Fibroblast of skin of left quadriceps (primary cell): ENCODE measurements around the gene STAT3.
"Not testable (repeated sequence)": the region's sequence is repeated elsewhere in the genome, so short reads cannot be mapped to it uniquely, and the experiment has no call there.

ENCODE experiments used
- DNase-seq, 2 experiments: peaks; one replicate each; pipeline ENCODE4 v3.0.0-alpha.2; 2013; ENCODE audit warnings: low read depth in 2 of 2

The STAT3 gene

GRCh38 chr17:42315402-42316156 lies 72.7 kb downstream of the STAT3 start:
- no peak for DNase-seq

DNA sequence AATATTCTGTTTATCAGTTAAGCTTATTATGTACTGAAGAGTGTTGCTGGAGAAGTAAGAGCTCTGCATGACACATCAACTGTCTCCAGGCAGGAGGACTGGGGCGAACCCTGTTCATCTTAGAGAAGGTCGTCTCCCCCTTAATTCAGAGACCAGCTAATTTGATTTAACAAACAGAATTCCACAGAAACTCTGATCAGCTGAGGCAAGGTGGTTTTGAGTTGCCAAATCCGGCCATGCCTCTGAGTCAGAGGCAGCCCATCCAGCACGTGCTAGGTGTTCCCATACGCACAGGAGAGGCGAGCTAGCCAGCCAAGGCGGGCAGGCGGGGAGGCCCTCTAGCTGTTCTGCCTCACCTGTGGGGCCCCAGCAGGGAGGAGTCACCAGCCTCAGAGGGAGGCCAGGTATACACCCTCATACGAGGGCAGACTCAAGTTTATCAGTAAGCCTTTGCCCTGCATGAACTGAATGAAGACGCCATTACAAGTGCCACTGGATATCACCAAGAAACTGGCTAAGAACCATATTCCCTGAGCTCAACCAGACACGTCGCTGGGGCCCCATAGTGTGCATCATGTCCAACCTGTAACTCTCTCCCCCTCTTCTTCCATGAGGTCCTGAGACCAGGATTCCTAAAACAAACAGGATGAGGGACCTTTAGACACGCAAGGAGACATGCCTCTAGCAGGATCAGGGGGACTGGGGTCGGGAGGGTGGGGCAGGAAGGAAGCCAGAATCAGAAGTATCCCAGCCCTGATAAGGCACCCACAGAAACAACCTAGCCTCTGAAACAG lies 74.3 kb downstream of the STAT3 start:
- no peak for DNase-seq

- DNase-seq = no peak
Observed at GRCh38 chr17:42313389-42313772, 74.9 kb downstream of the STAT3 start.

- no peak for DNase-seq
Observed at GRCh38 chr17:42312285-42313130, 75.7 kb downstream of the STAT3 start.

DNA sequence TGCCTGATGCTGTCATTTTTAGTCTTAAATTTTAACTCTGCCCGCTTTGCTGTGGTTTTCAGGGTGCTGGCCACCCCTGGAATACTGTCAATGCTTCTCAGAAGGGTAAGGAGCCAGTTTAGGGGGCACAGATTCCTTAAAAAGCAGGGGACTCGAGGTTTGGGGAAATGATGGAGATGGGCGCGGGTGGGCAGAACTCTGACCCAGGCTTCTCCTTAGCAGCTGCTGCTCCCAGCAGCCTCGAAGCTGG lies 76.3 kb downstream of the STAT3 start:
- no peak for DNase-seq

- DNase-seq = peak; percentile 74 to 76
Observed at GRCh38 chr17:42311240-42312034, 76.8 kb downstream of the STAT3 start.

DNA sequence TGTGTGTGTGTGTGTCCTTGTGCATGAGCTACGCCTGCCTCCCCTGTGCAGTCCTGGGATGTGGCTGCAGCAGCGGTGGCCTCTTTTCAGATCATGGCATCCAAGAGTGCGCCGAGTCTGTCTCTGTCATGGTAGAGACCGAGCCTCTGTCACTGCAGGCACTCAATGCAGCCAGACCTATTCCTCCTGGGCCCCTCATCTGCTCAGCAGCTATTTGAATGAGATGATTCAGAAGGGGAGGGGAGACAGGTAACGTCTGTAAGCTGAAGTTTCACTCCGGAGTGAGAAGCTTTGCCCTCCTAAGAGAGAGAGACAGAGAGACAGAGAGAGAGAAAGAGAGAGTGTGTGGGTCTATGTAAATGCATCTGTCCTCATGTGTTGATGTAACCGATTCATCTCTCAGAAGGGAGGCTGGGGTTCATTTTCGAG lies 77.4 kb downstream of the STAT3 start:
- no peak for DNase-seq

- DNase-seq = no peak
Observed at GRCh38 chr17:42309986-42310786, 78.1 kb downstream of the STAT3 start.

- DNase-seq = no peak
Observed at GRCh38 chr17:42309142-42309541, 79.1 kb downstream of the STAT3 start.

DNA sequence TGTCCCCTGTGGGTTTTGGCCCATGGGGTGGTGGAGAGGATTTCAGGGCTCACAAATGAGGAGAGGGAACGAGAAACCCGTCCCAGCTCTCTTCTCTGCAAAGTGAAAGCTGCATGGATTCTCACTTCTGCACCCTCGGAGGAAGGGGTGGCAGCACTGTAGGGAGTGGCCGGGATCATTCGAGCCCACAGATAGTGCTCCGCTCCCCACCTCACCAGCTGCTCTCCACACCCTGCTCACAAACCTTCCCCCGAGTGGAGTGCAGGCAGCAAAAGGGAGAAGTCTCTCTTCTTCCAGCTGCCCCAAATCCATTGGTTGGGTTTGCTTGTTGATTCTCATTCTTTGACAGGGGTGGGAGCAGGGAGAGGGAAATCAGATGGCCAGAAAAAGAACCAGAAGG lies 79.8 kb downstream of the STAT3 start:
- DNase-seq = no peak

GRCh38 chr17:42307362-42307927 lies 80.8 kb downstream of the STAT3 start:
- no peak for DNase-seq

DNA sequence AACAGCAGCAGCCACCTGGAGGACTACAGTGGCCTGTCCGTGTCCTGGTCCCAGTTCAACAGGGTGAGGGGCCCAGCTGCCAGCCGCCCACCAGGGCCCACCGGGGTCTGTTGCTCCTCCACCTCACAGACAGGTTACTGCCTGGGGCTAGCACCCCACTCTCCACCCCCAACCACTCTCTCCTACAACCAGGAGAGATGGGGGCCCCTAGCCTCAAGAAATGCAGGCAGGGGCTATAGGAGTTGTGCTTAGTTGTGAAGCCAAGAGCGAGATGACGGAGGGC lies 81.9 kb downstream of the STAT3 start:
- no peak for DNase-seq

DNA sequence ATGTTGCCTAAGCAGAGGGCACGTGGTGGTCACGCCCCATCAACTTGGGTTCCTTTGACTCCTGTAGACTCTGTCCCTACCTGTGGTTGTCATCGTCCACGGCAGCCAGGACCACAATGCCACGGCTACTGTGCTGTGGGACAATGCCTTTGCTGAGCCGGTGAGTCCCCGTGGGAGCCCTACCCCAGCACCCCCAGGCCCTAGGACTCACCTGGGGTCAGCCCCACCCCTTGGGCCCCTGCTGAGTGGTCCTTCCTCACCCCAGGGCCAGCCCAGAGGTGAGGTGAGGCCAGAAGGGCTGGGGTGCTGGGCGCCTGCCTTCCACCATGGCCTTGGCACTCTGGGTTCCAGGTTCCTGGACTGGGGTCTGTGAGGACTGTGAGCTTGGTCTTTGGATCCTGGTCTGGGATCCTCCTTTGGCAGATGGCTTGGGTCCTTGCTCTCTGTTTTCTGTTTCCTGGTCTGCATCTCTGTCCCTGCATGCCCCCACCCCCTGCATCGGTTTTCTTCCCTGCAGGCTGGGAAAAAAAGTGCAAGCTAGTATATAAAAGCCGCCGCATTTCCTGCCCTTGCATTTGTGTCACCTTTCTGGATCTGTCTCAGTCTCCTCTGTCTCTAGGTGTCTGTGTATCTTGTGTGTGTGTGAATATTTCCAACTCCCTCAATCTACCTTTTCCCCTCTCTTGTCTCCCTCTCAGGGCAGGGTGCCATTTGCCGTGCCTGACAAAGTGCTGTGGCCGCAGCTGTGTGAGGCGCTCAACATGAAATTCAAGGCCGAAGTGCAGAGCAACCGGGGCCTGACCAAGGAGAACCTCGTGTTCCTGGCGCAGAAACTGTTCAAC lies 82.5 kb downstream of the STAT3 start:
- DNase-seq = no peak

GRCh38 chr17:42305031-42305330 lies 83.3 kb downstream of the STAT3 start:
- not testable (repeated sequence) for DNase-seq

GRCh38 chr17:42304187-42305030 lies 83.8 kb downstream of the STAT3 start:
- DNase-seq = no peak

DNA sequence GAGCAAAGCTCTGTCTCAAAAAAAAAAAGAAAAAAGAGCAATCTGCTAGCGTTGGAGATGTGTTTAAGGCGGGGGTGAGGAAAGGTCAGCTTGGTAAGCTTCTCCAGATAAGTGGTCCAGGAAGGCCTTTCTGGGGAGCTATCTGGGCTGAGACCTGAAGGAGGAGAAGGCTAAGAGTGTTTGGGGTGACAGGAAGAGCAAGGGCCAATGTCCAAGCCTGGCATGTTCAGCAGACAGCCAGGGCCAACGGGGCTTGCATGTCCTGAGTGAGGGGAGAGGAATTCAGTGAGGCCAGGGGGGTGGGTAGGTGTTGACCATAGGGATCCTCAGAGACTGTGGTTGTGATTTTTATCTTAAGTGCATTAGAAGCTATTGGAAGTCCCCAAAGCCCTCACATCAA lies 84.5 kb downstream of the STAT3 start:
- DNase-seq = no peak

DNA sequence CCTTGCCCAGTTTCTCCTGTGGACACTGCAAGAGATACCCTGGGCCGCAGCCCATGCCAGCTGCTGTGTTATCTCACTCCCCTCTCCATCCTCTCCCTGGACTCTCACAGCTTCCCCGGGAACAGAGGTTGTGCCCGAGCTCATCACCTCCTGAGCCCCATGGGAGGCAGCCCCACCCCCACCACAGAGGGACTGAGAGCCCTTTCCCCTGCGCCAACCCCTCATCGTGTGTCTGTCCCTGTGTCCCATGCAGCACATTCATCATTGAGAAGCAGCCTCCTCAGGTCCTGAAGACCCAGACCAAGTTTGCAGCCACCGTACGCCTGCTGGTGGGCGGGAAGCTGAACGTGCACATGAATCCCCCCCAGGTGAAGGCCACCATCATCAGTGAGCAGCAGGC lies 87.2 kb downstream of the STAT3 start:
- DNase-seq = no peak

DNA sequence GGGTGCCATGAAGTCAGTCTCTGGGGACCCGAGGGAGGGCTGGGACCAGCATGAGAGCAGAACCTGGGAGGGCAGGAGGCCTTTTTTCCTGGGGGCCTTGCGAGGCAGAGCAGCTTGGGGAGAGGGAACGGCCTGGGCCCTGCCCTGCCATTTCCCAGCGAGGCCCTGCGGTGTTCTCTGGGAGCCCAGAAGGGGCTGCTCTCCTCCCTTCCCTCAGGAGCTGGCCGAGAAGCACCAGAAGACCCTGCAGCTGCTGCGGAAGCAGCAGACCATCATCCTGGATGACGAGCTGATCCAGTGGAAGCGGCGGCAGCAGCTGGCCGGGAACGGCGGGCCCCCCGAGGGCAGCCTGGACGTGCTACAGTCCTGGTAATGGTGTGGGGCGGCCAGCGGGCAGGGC lies 88.3 kb downstream of the STAT3 start:
- DNase-seq = not testable (repeated sequence)

DNA sequence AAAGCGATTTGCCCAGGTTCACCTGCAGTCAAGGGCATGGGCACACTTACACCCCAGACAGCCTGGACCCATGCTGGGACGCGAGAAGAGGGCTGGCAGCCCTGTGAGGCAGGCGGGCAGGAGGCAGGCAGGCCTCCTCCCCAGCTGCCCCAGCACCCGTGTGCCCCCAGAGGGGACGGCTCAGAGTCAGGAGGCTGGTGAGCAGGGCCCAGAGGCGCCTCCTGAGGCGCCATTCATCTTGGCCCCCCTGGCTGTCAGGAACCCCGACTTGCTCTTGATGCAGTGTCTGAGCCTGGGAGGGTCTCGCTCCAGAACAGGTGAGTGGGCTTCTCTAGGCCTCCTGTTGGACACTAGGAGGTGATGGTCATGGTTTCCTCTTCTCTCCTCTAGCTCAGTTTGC lies 88.9 kb downstream of the STAT3 start:
- not testable (repeated sequence) for DNase-seq
